AG04450 (cell line): ENCODE measurements around the gene FBXW7. TPM values are rescaled to one million over a fixed set of nuclear protein-coding genes. Genes with fewer than 3 reads are reported as not detected.

ENCODE experiments used
- CTCF ChIA-PET: fragments of 300-600, 350-600 bp; formaldehyde crosslinking; extraction: SDS; loops from one replicate; lab custom pipeline; 2022; ENCODE audit warnings: antibody characterized with exemption, inconsistent platforms; lab: Charles Lee
- POLR2A ChIA-PET: fragments of 350-600 bp; formaldehyde crosslinking; extraction: SDS; loops from one replicate; lab custom pipeline; 2021; ENCODE audit warnings: antibody characterized with exemption, inconsistent platforms; lab: Yijun Ruan, JAX
- DNase-seq: peaks from one replicate; pipeline ENCODE4 v3.0.0-alpha.2; 2011; ENCODE audit warnings: low read depth, low spot score
- H3K27ac ChIP-seq: one replicate; pipeline ENCODE4 v1.5.1; 2012; ENCODE audit warnings: low read depth, low read length, control low read depth
- H3K27me3 ChIP-seq: one replicate; pipeline ENCODE4 v1.6.0; 2012; ENCODE audit warnings: low read length; ENCODE audit not compliant: control insufficient read depth, insufficient read depth
- H3K4me3 ChIP-seq: 2 replicates; pipeline ENCODE4 v1.5.1; 2011; ENCODE audit warnings: mild to moderate bottlenecking, low read depth, low read length, control low read depth
- H3K9me3 ChIP-seq: 2 replicates; pipeline ENCODE4 v1.5.1; 2012; ENCODE audit warnings: low read length; ENCODE audit not compliant: control insufficient read depth, insufficient read depth
- CTCF ChIP-seq: IDR thresholded peaks from 2 replicates; pipeline ENCODE4 v1.5.1; 2011; ENCODE audit warnings: low read depth, low read length, control low read depth, inconsistent platforms
- polyA plus RNA-seq: library from polyadenylated mRNA; depleted of rRNA; stranded (reverse); fragments of >200 nt; gene quantifications from 2 replicates; pipeline ENCODE4 v1.2.3, GENCODE V29; 2011

Gene FBXW7
- polyA plus RNA-seq, 1 experiment = 16.3 TPM

DNA sequence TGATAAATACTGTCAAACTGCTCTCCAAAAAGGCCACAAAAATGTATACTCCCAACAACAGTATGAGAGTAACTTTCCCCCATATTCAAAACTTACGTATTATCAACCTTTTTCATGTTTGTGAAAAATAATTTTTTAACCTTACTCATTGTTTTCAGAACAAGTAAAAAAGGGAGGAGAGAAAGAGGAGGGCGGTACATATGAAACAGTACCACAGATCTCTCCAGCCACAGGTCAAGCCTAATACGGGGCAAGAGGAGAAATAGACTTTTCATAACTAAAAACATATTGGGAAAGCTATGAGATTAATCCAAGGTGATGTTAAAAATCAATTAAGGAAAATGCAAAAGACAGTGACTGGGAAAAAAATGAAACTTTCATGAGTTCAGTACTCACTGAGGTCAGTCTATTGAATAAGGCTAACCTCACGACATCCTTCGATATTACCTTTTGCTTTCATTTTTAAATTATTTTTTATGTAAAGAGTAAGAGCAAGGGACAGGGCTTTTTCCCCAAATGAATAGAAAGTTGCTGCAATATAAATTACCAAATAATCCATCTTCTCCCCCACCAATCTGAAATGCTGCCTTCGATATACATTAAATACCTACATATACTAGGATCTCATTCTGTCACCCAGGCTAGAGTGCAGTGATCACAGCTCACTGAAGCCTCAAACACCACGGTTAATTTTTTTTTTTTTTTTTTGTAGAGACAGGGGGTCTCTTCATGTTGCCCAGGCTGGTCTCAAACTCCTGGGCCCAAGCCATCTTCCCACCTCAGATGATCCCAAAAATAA, 25.3 kb downstream of the FBXW7 start:
- ChIA-PET CTCF (interaction anchor here (2.3 kb wide), 1 partner anchor 10 kb away, joined by 21 read pairs; no protein-coding TSS in a partner anchor), POLR2A (no interaction called here)
- no peak for DNase-seq
- no peak overlapping the region for H3K4me3 ChIP-seq
- H3K27me3 ChIP-seq = no peaks in the 10 kb centered on the region
- TF ChIP-seq CTCF = no peak
- no peaks in the 10 kb centered on the region for H3K9me3 ChIP-seq
- no peak overlapping the region for H3K27ac ChIP-seq

DNA sequence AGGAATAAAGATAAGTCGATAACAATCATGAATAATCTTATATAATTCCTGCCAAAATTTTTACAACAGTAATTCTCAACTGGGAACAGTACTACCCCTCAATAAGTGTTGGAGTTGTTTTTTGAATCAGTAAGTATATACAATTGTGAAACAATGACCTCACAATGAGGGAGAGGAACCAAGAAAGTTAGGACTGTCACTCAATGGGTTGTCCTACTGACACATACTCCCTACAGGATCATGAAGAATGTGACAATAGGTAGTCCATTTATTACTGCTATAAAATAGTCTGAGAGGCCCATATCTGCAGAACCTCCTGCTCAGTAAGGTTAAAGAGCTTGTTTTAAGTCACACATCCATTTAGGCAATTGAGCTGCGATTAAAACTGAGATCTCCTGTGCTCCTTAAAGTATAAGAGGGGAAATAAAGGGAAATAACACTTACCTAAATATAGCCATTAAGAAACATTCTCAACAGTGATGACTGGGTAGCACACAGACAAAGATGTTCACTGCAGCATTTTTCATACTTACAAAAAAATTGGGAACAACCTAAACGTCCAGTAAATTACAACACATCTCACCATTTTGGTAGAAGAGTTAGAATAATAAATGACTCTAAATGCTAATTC, 26.2 kb downstream of the FBXW7 start:
- TF ChIP-seq CTCF = no peak
- ChIA-PET POLR2A (no interaction called here), CTCF (interaction anchor here (2.3 kb wide), 1 partner anchor 9 kb away, joined by 21 read pairs; no protein-coding TSS in a partner anchor)
- H3K4me3 ChIP-seq = no peak overlapping the region
- H3K27ac ChIP-seq = no peak overlapping the region
- no peaks in the 10 kb centered on the region for H3K9me3 ChIP-seq
- H3K27me3 ChIP-seq = no peaks in the 10 kb centered on the region
- no peak for DNase-seq

DNA sequence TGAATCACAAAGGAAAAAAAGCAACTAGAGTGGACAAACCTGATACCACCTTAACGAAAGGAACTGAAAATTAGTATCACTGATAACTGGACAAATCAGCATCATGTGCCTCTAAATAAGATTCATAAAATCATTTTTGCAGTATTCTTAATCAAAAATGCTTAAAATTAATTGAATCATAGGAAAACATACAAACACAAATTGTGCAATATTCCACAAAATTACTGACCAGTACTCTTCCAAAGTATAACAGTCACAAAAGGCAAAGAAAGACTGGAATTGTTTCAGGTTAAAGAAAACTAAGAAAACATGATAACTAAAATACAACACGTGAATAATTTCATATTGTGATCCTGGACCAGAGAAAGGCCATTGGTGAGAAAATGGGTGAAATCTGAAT, 27.1 kb downstream of the FBXW7 start:
- POLR2A ChIA-PET = no interaction called here
- H3K9me3 ChIP-seq = no peaks in the 10 kb centered on the region
- DNase-seq = no peak
- CTCF ChIA-PET = interaction anchor here (2.3 kb wide), 1 partner anchor 8 kb away, joined by 21 read pairs; no protein-coding TSS in a partner anchor
- no peak for TF ChIP-seq CTCF
- H3K27ac ChIP-seq = no peak overlapping the region
- no peak overlapping the region for H3K4me3 ChIP-seq
- H3K27me3 ChIP-seq = no peaks in the 10 kb centered on the region

- ChIA-PET POLR2A (no interaction called here), CTCF (interaction anchor here (0.6 kb wide), 1 partner anchor 94 kb away, joined by 4 read pairs; no protein-coding TSS in a partner anchor)
- TF ChIP-seq CTCF = no peak
Measured at GRCh38 chr4:152508386-152508785, 27.5 kb downstream of the FBXW7 start.

More at GRCh38 chr4:152508386-152508785, 27.5 kb downstream of the FBXW7 start:
- no peak for DNase-seq
- no peaks in the 10 kb centered on the region for H3K27me3 ChIP-seq
- no peak overlapping the region for H3K27ac ChIP-seq
- H3K4me3 ChIP-seq = no peak overlapping the region
- no peaks in the 10 kb centered on the region for H3K9me3 ChIP-seq
